ENCODE results near the gene PRTG. TPM values are rescaled to one million over a fixed set of nuclear protein-coding genes. Genes with fewer than 3 reads are reported as not detected.

The PRTG gene
- total and polyA plus RNA-seq, 2 experiments from 2014 or later, result 0.63 to 3.4 TPM

DNA sequence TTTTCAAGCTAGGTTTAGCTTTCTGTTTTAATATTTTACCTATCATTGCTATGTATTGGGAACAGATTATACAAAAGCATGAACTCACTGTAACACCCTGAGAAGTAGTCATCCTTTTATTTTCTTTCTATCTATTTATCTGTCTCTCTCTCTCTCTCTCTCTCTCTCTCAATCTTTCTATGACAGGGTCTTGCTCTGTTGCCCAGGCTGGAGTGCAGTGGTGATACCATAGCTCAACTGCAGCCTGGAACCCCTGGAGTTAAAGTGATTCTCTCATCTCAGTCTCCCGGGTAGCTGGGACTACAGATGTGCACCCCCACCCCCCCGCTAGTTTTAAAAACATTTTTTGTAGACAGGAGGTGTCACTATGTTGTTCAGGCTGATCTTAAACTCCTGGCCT is 28.9 kb downstream of the PRTG start (continued):
- TF ChIP-seq, protein P1, sequence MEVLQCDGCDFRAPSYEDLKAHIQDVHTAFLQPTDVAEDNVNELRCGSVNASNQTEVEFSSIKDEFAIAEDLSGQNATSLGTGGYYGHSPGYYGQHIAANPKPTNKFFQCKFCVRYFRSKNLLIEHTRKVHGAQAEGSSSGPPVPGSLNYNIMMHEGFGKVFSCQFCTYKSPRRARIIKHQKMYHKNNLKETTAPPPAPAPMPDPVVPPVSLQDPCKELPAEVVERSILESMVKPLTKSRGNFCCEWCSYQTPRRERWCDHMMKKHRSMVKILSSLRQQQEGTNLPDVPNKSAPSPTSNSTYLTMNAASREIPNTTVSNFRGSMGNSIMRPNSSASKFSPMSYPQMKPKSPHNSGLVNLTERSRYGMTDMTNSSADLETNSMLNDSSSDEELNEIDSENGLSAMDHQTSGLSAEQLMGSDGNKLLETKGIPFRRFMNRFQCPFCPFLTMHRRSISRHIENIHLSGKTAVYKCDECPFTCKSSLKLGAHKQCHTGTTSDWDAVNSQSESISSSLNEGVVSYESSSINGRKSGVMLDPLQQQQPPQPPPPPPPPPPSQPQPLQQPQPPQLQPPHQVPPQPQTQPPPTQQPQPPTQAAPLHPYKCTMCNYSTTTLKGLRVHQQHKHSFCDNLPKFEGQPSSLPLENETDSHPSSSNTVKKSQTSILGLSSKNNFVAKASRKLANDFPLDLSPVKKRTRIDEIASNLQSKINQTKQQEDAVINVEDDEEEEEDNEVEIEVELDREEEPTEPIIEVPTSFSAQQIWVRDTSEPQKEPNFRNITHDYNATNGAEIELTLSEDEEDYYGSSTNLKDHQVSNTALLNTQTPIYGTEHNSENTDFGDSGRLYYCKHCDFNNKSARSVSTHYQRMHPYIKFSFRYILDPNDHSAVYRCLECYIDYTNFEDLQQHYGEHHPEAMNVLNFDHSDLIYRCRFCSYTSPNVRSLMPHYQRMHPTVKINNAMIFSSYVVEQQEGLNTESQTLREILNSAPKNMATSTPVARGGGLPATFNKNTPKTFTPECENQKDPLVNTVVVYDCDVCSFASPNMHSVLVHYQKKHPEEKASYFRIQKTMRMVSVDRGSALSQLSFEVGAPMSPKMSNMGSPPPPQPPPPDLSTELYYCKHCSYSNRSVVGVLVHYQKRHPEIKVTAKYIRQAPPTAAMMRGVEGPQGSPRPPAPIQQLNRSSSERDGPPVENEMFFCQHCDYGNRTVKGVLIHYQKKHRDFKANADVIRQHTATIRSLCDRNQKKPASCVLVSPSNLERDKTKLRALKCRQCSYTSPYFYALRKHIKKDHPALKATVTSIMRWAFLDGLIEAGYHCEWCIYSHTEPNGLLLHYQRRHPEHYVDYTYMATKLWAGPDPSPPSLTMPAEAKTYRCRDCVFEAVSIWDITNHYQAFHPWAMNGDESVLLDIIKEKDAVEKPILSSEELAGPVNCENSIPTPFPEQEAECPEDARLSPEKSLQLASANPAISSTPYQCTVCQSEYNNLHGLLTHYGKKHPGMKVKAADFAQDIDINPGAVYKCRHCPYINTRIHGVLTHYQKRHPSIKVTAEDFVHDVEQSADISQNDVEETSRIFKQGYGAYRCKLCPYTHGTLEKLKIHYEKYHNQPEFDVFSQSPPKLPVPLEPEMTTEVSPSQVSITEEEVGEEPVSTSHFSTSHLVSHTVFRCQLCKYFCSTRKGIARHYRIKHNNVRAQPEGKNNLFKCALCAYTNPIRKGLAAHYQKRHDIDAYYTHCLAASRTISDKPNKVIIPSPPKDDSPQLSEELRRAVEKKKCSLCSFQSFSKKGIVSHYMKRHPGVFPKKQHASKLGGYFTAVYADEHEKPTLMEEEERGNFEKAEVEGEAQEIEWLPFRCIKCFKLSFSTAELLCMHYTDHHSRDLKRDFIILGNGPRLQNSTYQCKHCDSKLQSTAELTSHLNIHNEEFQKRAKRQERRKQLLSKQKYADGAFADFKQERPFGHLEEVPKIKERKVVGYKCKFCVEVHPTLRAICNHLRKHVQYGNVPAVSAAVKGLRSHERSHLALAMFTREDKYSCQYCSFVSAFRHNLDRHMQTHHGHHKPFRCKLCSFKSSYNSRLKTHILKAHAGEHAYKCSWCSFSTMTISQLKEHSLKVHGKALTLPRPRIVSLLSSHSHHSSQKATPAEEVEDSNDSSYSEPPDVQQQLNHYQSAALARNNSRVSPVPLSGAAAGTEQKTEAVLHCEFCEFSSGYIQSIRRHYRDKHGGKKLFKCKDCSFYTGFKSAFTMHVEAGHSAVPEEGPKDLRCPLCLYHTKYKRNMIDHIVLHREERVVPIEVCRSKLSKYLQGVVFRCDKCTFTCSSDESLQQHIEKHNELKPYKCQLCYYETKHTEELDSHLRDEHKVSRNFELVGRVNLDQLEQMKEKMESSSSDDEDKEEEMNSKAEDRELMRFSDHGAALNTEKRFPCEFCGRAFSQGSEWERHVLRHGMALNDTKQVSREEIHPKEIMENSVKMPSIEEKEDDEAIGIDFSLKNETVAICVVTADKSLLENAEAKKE (CRISPR knock-in tag; IDR thresholded peaks at IDR 0.05), result no peak
- no peak for TF ChIP-seq JUNB (IDR thresholded peaks at IDR 0.05; ENCODE audit: unreplicated experiment)

DNA sequence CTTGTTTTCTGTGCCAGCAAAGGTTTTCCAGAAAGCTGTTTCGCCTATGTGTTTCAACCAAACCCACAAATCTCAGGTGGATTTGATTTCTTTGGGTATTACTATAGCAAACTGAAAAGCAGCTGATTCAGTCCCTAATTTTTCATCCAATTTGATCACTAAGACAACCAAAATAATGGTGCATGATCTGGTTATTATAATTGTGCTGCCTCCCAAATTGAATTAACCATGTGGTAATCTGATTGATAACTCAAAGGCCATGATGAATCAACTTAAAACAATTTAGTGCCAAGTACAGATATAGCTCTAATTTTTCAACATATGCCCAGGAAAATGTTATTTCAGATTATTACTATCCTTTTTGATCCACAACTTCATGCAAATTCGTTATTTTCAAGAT is 30.6 kb downstream of the PRTG start:
- H3K4me1 Mint-ChIP-seq, result peaks cover 29% of the 10 kb centered on the region
- Histone ChIP-seq H3K79me2 (replicated peaks; ENCODE audit: insufficient read depth) (no peaks in the 10 kb centered on the region), H2AFZ (no peak overlapping the region), H3K4me2 (no peak overlapping the region), H3K27me3 (ENCODE audit: insufficient read depth) (peaks cover 32% of the 10 kb centered on the region), H3F3A (replicated peaks; ENCODE audit: low read depth) (no peaks in the 10 kb centered on the region), H3K9me2 (ENCODE audit: insufficient read depth) (no peaks in the 10 kb centered on the region), H4K20me1 (replicated peaks; ENCODE audit: insufficient read depth) (no peaks in the 10 kb centered on the region), H3K27ac (ENCODE audit: low read depth) (no peak overlapping the region), H3K36me3 (ENCODE audit: insufficient read depth) (no peaks in the 10 kb centered on the region), H3K4me3 (no peak overlapping the region), H3K4me1 (ENCODE audit: insufficient read depth) (peaks cover 19% of the 10 kb centered on the region)
- ATAC-seq (no peak), DNase-seq (ENCODE audit: low spot score) (no peak)
- no peak overlapping the region for H3K27ac Mint-ChIP-seq
- 0 out of 3 replicates have a peak, but pooled peaks cover 3% of the 10 kb centered on the region for H3K9me3 Mint-ChIP-seq
- H3K4me3 Mint-ChIP-seq, result no peak overlapping the region
- H3K36me3 Mint-ChIP-seq (ENCODE audit: low read depth), result no peaks in the 10 kb centered on the region
- peaks cover 12% of the 10 kb centered on the region for H3K27me3 Mint-ChIP-seq (ENCODE audit: insufficient read depth, low read depth, poor library complexity)
- no peak for TF ChIP-seq NANOG (IDR thresholded peaks at IDR 0.05; ENCODE audit: borderline replicate concordance)
- no peak for TF ChIP-seq EZH2phosphoT487 (IDR thresholded peaks at IDR 0.05; ENCODE audit: unreplicated experiment)
- no peak for TF ChIP-seq ZNF114 (CRISPR knock-in tag; IDR thresholded peaks at IDR 0.05)
- TF ChIP-seq CREB1 (CRISPR knock-in tag; IDR thresholded peaks at IDR 0.05; ENCODE audit: low read depth), result no peak
- TF ChIP-seq, protein P2, sequence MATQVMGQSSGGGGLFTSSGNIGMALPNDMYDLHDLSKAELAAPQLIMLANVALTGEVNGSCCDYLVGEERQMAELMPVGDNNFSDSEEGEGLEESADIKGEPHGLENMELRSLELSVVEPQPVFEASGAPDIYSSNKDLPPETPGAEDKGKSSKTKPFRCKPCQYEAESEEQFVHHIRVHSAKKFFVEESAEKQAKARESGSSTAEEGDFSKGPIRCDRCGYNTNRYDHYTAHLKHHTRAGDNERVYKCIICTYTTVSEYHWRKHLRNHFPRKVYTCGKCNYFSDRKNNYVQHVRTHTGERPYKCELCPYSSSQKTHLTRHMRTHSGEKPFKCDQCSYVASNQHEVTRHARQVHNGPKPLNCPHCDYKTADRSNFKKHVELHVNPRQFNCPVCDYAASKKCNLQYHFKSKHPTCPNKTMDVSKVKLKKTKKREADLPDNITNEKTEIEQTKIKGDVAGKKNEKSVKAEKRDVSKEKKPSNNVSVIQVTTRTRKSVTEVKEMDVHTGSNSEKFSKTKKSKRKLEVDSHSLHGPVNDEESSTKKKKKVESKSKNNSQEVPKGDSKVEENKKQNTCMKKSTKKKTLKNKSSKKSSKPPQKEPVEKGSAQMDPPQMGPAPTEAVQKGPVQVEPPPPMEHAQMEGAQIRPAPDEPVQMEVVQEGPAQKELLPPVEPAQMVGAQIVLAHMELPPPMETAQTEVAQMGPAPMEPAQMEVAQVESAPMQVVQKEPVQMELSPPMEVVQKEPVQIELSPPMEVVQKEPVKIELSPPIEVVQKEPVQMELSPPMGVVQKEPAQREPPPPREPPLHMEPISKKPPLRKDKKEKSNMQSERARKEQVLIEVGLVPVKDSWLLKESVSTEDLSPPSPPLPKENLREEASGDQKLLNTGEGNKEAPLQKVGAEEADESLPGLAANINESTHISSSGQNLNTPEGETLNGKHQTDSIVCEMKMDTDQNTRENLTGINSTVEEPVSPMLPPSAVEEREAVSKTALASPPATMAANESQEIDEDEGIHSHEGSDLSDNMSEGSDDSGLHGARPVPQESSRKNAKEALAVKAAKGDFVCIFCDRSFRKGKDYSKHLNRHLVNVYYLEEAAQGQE (IDR thresholded peaks at IDR 0.05; ENCODE audit: unreplicated experiment), result no peak
- TF ChIP-seq, protein P3, sequence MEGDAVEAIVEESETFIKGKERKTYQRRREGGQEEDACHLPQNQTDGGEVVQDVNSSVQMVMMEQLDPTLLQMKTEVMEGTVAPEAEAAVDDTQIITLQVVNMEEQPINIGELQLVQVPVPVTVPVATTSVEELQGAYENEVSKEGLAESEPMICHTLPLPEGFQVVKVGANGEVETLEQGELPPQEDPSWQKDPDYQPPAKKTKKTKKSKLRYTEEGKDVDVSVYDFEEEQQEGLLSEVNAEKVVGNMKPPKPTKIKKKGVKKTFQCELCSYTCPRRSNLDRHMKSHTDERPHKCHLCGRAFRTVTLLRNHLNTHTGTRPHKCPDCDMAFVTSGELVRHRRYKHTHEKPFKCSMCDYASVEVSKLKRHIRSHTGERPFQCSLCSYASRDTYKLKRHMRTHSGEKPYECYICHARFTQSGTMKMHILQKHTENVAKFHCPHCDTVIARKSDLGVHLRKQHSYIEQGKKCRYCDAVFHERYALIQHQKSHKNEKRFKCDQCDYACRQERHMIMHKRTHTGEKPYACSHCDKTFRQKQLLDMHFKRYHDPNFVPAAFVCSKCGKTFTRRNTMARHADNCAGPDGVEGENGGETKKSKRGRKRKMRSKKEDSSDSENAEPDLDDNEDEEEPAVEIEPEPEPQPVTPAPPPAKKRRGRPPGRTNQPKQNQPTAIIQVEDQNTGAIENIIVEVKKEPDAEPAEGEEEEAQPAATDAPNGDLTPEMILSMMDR (conservative IDR thresholded peaks at IDR 0.05; ENCODE audit: low read depth in 2 of 2), result no peak

All from GM23338 (cell line).